Activated CD4-positive, alpha-beta T cell treated with anti-CD3 and anti-CD28 coated beads for 1 hour (primary cell): Measurements from ENCODE around the gene HACE1.
"Not testable (repeated sequence)": the region's sequence is repeated elsewhere in the genome, so short reads cannot be mapped to it uniquely, and the experiment has no call there.

Experiments
- DNase-seq: peaks from one replicate; pipeline ENCODE4 v3.0.0-alpha.2; 2020

The HACE1 gene, protein sequence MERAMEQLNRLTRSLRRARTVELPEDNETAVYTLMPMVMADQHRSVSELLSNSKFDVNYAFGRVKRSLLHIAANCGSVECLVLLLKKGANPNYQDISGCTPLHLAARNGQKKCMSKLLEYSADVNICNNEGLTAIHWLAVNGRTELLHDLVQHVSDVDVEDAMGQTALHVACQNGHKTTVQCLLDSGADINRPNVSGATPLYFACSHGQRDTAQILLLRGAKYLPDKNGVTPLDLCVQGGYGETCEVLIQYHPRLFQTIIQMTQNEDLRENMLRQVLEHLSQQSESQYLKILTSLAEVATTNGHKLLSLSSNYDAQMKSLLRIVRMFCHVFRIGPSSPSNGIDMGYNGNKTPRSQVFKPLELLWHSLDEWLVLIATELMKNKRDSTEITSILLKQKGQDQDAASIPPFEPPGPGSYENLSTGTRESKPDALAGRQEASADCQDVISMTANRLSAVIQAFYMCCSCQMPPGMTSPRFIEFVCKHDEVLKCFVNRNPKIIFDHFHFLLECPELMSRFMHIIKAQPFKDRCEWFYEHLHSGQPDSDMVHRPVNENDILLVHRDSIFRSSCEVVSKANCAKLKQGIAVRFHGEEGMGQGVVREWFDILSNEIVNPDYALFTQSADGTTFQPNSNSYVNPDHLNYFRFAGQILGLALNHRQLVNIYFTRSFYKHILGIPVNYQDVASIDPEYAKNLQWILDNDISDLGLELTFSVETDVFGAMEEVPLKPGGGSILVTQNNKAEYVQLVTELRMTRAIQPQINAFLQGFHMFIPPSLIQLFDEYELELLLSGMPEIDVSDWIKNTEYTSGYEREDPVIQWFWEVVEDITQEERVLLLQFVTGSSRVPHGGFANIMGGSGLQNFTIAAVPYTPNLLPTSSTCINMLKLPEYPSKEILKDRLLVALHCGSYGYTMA

DNA sequence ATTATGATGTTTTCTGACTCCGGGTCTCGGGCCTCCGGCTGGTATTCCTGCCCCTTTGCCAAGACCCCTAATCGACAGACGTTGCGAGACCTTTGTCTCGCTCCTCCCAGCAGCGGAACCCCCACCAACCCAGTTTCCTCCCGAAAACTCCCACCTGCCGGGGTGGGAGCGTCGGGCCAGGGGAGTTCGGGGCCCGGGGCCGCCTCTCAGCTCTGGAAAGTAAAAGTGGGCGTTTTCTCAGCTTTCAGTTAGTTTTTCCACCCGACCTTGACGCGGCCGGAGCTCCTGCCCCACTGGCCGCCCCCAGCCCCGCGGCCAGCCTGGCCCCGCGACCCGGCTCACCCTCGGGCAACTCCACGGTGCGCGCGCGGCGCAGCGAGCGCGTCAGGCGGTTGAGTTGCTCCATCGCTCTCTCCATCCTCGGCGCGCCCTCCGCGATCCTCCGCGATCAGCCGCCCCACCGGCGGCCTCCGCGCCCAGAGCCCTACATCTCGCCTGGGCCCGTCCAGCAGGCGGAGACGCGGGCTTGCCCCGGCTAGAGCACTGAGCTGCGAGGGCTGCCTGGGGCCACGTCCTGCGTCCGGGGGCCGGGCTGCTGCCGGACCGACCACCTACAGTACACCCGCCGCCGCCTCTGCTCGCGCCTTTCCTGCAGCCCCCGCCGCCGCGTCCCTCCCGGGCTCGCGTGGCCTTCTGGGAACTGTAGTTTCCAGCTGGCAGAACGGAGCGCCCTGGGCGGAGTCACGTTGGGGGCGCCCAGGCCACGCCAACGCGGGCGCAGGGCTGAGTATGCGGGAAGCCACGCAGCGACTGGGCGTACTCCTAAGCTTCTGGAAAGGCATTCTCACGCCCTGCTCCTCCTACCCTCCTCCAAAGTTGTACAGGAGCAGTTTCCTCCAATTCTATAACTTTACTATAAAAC lies at the start of gene HACE1:
Gene HACE1, minus strand, starts transcription at position 695 of the 922 bp plus-strand sequence. Its CDS starts 277 bp downstream, at position 418.
- DNase-seq: peak; percentile 79

- no peak for DNase-seq
Observed at GRCh38 chr6:104908888-104909525, 49.3 kb upstream of the HACE1 start.

GRCh38 chr6:104908031-104908887 lies 48.5 kb upstream of the HACE1 start:
- DNase-seq: no peak

DNA sequence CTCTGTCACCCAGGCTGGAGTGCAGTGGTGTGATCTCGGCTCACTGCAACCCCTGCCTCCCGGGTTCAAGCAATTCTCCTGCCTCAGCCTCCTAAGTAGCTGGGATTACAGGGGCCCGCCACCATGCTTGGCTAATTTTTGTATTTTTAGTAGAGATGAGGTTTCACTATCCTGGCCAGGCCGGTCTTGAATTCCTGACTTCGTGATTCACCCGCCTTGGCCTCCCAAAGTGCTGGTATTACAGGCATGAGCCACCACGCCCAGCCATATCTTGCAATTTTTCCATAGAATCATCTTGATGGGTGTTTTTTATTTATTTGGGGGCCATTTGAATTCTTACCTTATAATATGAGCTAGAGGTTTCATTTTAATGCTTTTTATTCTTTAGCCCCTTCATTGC lies 39.2 kb upstream of the HACE1 start:
- DNase-seq: not testable (repeated sequence)

GRCh38 chr6:104896914-104897313 lies 37.2 kb upstream of the HACE1 start:
- no peak for DNase-seq

GRCh38 chr6:104888066-104888465 lies 28.3 kb upstream of the HACE1 start:
- no peak for DNase-seq

DNA sequence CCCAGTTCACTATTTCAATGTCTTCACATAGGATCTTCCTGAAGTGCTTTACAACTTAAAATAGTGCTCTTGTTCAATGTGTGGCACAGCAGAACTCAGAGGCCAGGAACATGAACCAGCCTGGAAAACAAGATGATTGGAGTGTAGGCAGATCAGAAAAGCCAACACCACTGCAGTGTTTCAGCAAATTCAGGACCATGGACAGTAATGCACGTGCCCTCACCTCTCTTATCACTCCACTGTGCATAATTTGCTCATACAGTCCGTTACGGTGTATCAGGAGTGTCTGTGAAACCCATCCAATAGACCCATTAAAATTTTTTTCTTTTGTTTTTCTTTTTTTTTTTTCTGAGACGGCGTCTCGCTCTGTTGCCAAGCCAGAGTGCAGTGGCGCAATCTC lies 27.6 kb upstream of the HACE1 start:
- no peak for DNase-seq

DNA sequence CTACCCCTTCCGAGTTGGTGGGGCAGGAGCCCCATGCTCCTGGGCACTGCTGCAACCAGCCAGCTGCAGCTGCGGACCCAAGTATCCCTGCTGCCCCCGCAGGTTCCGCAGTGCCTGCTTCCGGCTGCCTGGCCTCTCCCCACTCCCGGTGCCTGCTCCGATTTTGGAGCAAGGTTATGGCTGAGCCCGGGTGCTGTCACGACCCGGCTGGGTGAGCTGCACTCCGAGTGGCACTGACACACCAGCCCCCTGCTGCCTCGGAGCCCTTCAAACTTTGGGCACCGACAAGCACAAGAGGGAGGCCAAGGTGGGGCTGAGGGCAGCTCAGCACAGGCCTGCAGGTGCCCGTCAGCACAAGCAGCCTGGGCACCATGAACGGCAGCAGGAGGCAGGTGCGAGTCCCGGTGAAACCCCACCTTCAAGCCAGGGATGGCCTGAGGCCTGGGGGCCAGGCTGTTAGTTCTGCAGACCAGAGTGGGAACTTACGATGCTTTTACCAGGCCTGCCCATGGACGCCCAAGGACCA lies 25.9 kb upstream of the HACE1 start:
- no peak for DNase-seq

DNA sequence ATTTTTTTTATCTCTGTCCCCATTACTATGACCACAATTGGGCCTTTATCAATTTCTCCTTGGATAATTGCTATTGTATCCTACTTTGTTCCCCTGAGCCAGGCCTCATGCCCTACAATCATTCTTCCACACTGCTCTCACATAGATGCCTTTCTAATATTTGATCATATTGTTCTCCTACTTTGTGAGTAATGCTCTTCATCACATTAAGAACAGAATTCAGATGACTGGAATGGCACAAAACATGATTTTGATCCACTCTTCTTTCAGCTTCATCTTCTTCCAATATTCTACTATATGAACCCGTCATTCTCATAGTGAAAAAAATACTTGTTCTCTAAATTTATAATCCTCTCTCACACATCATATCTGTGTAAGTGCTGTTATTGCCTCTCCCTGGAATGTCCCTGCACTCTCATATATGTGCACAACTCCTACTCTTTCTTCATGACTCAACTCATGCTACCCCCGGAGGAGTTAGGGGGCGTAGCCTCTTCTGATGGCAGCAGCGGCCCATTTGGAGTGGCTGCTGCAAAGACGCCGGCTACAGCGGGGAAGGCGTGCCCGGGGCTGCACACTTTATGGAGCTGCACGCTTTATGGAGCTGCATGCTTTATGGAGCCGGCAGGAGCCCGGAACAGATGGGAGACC lies 25.3 kb upstream of the HACE1 start:
- DNase-seq: no peak

DNA sequence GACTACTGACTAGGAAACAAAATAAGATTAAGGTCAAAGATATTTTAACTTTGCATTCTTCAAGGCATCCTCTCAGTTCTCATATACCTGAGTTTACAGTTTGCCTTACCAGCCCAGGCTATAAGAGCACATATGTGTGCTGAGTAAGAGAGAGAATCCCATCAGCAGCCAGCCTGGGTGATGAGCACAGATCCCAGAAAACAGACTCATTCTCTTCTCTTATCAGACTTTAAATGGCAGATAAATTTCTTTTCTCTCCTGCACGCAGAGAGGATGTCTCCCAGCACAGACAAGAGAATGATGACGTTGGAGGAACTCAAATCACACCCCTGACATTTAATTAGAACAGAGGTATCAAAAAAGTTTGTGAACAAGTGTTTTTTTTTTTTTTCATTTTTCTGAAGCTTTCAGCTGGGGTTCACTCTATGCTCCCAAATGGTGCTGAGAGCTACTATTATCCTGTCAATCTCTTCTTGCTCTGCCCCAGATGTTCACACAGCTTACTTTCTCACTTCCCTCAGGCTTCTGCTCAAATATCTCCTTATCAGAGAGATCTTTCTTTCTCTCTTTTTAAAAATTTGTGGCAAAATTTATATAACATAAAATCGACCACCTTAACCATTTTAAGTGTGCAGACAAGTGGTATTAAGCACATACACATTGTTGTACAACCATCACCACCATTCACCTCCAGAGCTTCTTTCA lies 22.4 kb upstream of the HACE1 start:
- no peak for DNase-seq

DNA sequence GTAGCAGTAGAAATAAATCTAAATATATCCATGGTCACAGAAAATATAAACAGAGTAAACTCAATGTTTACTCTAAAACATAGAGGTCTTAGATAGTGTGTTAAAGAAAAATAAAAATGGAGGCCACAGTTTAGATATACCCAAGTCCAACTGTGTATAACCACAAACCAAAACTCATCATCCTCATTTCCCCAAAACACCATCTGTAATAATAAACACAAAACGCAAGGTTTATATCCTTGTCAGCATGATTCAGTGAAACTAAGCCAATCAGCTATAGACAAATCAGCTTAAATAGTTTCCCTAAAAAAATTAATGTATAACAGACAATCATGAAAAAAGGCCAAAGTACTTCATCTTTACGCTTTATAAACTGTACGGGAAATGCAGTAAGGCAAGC lies 2.7 kb upstream of the HACE1 start:
- no peak for DNase-seq

DNA sequence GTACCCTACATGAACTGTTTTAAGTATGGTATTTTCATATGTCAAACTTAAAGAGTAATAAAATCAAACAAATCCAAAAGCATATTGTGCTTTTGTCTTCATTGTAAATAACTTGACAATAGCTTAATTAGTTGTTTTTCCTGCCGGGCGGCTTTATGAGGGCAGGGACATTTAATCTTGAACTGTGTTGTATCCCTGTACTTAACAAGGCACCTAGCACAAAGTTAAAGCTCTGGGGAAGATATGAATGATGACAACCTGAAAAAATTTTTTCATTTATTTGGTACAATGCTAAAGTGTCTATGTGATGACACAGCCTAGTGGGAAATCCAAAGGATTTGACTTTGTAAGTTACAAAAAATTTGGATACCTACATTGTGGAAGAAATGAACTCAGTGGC lies 502 bp upstream of the HACE1 start:
- no peak for DNase-seq

- DNase-seq: no peak
Observed at GRCh38 chr6:104858642-104859041, 1.1 kb downstream of the HACE1 start.

GRCh38 chr6:104855507-104855906 lies 4.2 kb downstream of the HACE1 start:
- no peak for DNase-seq

GRCh38 chr6:104847721-104848120 lies 12.0 kb downstream of the HACE1 start:
- not testable (repeated sequence) for DNase-seq

GRCh38 chr6:104843229-104843628 lies 16.5 kb downstream of the HACE1 start:
- no peak for DNase-seq

DNA sequence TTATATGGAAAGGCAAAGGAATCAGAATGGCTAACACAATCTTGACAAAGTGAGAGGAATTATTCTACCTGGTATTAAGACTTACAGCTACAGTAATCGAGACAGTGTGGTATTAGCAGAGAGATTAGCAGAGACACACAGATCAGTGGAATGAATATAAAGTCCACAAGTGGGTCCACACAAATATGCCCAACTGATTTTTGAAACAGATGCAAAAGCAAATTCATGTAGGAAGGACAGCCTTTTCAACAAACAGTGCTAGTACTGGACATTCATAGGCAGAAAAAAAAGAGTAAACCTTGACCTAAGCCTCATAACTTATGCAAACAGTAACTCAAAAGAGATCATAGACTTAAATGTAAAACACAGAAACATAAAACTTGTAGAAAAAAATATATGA lies 22.6 kb downstream of the HACE1 start:
- no peak for DNase-seq

DNA sequence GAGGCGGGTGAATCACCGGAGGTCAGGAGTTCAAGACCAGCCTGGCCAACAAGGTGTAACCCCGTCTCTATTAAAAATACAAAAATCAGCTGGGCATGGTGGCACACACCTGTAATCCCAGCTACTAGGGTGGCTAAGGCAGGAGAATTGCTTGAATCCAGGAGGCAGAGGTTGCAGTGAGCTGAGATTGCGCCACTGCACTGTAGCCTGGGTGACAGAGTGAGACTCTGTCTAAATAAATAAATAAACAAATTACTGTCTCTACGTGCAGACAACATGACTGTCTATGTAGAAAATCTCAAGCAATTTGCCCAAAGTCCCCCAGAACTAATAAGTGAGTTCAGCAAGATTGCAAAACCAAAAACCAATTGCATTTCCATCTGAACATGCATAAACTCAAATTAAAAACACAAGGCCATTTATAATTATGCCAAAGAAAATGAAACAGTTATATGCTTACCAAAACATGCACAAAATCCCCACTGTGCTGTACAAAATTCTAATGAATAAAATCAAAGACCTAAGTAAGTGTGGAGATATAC lies 23.2 kb downstream of the HACE1 start:
- DNase-seq: not testable (repeated sequence)

DNA sequence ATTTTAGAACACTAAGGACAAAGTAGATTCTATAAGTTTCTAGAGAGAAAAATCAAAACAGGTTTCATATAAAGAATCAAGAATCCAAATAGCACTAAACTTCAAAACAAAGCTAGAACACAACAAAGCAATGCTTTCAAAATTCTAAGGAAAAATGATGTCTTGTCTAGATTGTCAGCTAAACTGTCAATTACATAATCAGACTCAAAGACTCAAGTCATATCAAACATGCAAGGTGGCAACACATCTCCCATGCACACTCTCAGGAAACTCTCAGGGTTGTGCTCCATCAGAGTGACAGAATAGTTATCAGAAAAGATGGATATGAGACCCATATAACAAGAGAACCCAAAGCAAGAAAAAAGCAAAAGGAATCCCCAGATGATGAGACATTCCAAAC lies 23.9 kb downstream of the HACE1 start:
- no peak for DNase-seq
